Motor neuron (in vitro differentiated cells): ENCODE data around the gene UBE2M. TPM values are rescaled to one million over a fixed set of nuclear protein-coding genes. Genes with fewer than 3 reads are reported as not detected.

Experiments used
- total RNA-seq, 8 experiments: library from RNA; unstranded; fragments of 300-600 nt; gene quantifications; 2 replicates each; pipeline versions ENCODE4 v1.2.3 to v1.2.4, GENCODE V29; 2022

The UBE2M gene
- total RNA-seq, 8 experiments from 2014 or later = 49.3 to 82.7 (median 70.9) TPM

Other genes with a start within 250 kb of the UBE2M start
- gene ZSCAN22, start 231.6 kb downstream of the UBE2M start, total RNA-seq = 1 to 10 TPM; 2.0 to 4.1 (median 3.3) TPM
- gene A1BG, start 205.1 kb downstream of the UBE2M start, total RNA-seq = 10 to 100 TPM in 6 of 8 experiments, 1 to 10 TPM in 1, not detected in 1; 4.4 to 84.0 (median 63.6) TPM
- 10 to 100 TPM in 1 of 8 experiments, 1 to 10 TPM in 5, under 1 TPM in 2; 0.61 to 10.2 (median 5.3) TPM for gene ZNF497, start 195.9 kb downstream of the UBE2M start, total RNA-seq
- gene ZNF837, start 177.6 kb downstream of the UBE2M start, total RNA-seq = 1 to 10 TPM; 1.1 to 3.2 (median 1.6) TPM
- 1,000 to 10,000 TPM; 1,054 to 2,751 (median 1,702) TPM for gene RPS5, start 171.3 kb downstream of the UBE2M start, total RNA-seq
- gene RNF225, start 163.0 kb downstream of the UBE2M start, total RNA-seq = not detected
- gene ZNF584, start 150.0 kb downstream of the UBE2M start, total RNA-seq = 10 to 100 TPM; 15.1 to 23.3 (median 17.5) TPM
- 10 to 100 TPM in 2 of 8 experiments, 1 to 10 TPM in 6; 5.2 to 13.2 (median 7.4) TPM for gene ZNF132, start 118.5 kb downstream of the UBE2M start, total RNA-seq
- 10 to 100 TPM in 5 of 8 experiments, 1 to 10 TPM in 3; 7.3 to 14.5 (median 10.5) TPM for gene ZNF324B, start 107.0 kb downstream of the UBE2M start, total RNA-seq
- gene ZNF324, start 91.5 kb downstream of the UBE2M start, total RNA-seq = 10 to 100 TPM in 7 of 8 experiments, 1 to 10 TPM in 1; 8.5 to 21.3 (median 17.2) TPM
- gene ZNF446, start 82.3 kb downstream of the UBE2M start, total RNA-seq = 10 to 100 TPM; 11.8 to 19.8 (median 14.6) TPM
- 10 to 100 TPM; 11.0 to 26.3 (median 20.2) TPM for gene SLC27A5, start 46.6 kb downstream of the UBE2M start, total RNA-seq
- 10 to 100 TPM in 3 of 8 experiments, 1 to 10 TPM in 5; 6.5 to 15.4 (median 7.7) TPM for gene ZBTB45, start 38.8 kb downstream of the UBE2M start, total RNA-seq
- gene TRIM28, start 14.5 kb downstream of the UBE2M start, total RNA-seq = 100 to 1,000 TPM; 195 to 521 (median 274) TPM
- 100 to 1,000 TPM; 106 to 165 (median 138) TPM for gene CHMP2A, start 3.5 kb downstream of the UBE2M start, total RNA-seq
- 10 to 100 TPM; 14.6 to 49.3 (median 17.0) TPM for gene MZF1, start 14.7 kb upstream of the UBE2M start, total RNA-seq